ENCODE results near the gene STARD9.
A peak's percentile ranks its signal among the peaks of the same experiment; 100 is the strongest.
"Not testable (repeated sequence)": the region's sequence is repeated elsewhere in the genome, so short reads cannot be mapped to it uniquely, and the experiment has no call there.

Gene STARD9

GRCh38 chr15:42632105-42632675 is 56.8 kb downstream of the STARD9 start:
- DNase-seq = no peak

GRCh38 chr15:42640109-42640508 is 64.7 kb downstream of the STARD9 start:
- DNase-seq = no peak

DNA sequence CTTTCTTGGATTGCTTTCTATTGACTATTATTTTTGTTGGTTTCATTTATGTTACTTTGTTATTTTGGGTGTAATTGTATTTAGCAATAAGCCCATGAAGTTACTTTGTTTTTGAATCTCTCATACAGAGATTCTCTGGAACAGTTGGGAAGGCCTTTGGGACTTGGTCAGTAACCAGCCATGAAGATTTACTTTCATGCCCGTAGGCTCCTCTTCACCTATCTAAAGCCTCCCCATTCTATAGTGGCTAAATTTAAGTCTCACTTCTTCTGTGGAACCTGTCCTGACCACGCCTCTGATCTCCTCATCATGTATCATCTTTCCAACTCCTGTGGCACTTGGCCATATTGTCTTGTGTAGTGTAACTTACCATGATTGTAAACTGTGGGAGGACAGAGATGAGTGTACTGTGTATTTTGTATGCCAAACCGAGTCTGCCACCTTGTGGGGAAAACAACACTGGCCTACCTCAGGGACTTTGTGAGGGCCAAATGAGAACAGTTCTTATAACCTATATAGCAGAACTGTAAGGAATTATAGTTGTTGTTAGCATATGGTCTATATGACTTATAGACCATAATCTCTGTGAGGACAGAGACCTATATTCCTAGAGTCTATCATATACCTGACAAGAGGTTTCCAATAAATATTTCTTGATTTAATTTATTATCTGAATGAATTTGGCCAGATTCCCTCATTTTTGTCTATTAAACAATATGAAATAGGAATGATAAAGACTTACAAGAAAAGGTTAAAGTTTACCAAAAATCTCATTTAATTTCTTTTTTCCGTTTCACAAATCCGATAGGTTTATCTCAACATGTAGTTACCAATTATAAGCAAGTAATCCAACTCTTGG is 75.0 kb downstream of the STARD9 start:
- peak; percentile 26 for DNase-seq

GRCh38 chr15:42665827-42666226 is 90.4 kb downstream of the STARD9 start:
- no peak for DNase-seq

- DNase-seq = no peak
Measured at GRCh38 chr15:42667855-42668254, 92.4 kb downstream of the STARD9 start.

DNA sequence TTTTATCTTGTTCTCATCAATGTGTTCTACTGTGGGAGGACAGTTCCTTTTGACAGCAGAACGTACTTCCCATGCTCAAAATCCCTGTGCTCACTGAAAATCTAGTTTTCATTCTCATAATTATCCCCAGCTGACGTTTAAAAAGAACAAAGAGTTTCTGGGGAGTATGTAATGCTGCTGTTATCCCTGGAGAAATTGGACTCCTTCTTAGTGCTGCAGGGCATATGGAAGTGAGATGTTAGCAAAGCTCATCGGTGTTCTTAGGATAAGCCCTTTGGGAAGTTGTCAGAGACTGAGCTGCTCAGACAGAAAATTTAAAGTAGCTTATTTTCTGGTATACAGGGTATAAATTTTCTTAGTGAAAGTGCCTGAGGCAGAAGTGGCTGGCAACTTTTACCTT is 95.0 kb downstream of the STARD9 start:
- DNase-seq = no peak

DNA sequence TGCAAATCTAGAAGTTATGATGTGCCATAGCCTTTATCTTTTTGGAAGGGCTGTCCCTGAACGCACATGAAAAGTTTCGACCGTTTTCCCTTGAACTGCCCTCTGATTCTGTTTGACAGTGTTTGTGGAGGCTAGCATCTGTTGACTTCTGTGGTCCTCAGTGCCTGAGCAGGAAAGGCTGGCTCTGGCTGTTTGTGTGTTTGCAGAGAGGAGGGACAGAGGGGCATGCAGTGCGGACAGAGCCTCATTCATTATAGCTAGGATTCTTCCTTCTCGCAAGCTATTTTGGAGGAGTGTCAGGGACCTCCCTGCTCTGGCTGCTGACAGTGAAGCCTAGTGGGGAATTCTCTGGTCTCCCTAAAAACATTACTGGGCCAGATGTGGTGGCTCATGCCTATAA is 97.0 kb downstream of the STARD9 start:
- no peak for DNase-seq

DNA sequence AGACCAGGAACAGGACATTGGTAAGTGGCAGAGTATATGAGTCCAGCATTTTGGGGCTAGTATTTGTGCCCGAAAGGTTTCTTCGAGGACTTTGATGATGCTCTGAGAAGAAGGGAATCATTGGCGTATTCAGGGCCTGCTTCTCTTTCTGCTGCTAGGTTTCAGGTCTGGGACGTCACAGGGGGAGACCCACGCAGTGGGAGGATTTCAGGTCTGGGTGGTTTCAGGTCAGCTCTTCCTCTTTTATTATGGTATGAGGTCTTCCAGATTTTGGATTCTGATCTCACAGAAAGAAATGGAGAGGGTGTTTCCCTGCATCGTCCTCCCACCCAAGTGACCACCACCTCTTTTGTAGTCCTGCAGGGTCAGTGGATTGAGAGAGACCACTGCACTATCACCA is 99.1 kb downstream of the STARD9 start:
- DNase-seq = no peak

GRCh38 chr15:42675021-42675420 is 99.6 kb downstream of the STARD9 start:
- DNase-seq = no peak

- no peak for DNase-seq
Measured at GRCh38 chr15:42679285-42680141, 104.1 kb downstream of the STARD9 start.

DNA sequence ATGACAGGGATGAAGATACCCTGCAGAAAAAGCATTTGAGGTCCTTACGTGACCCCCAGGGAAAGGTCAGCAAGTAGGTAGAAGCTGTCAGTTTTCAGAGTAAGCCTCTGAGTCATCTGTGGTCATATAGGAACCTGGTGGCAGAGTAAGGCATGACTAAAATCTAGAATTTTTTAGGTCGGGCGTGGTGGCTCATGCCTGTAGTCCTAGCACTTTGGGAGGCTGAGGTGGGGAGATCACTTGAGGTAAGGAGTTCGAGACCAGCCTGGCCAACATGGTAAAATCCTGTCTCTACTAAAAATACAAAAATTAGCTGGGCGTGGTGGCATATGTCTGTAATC is 104.7 kb downstream of the STARD9 start:
- not testable (repeated sequence) for DNase-seq

- DNase-seq = no peak
Measured at GRCh38 chr15:42681119-42681518, 105.7 kb downstream of the STARD9 start.

DNA sequence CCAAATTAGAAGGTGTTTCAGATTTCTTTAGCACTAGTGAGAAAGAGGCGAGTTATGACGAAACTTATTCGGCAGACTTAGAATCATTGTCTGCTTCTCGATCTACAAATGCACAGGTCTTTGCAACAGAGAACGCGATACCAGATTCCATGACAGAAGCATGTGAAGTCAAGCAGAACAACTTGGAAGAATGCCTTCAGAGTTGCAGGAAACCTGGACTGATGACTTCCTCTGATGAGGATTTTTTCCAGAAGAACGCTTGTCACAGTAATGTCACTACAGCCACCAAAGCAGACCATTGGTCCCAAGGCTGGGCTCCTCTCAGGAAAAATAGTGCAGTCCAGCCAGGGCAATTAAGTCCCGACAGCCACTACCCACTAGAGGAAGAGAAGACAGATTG is 110.9 kb downstream of the STARD9 start:
- DNase-seq = no peak

- DNase-seq = no peak
Measured at GRCh38 chr15:42687740-42688139, 112.3 kb downstream of the STARD9 start.

GRCh38 chr15:42688301-42688700 is 112.9 kb downstream of the STARD9 start:
- no peak for DNase-seq

DNA sequence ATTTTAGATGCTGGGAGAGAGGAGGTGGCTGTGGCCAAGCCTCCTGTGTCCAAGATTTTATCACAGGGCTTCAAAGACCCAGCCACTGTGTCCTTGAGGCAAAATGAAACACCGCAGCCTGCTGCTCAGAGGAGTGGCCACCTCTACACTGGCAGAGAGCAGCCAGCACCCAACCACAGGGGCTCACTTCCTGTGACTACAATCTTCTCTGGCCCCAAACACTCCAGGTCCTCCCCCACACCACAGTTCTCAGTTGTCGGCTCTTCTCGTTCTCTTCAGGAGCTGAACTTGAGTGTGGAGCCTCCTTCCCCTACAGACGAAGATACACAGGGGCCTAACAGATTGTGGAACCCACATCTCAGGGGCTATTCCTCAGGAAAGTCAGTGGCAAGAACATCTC is 115.9 kb downstream of the STARD9 start:
- DNase-seq = no peak

- DNase-seq = no peak
Measured at GRCh38 chr15:42691770-42692169, 116.4 kb downstream of the STARD9 start.

DNA sequence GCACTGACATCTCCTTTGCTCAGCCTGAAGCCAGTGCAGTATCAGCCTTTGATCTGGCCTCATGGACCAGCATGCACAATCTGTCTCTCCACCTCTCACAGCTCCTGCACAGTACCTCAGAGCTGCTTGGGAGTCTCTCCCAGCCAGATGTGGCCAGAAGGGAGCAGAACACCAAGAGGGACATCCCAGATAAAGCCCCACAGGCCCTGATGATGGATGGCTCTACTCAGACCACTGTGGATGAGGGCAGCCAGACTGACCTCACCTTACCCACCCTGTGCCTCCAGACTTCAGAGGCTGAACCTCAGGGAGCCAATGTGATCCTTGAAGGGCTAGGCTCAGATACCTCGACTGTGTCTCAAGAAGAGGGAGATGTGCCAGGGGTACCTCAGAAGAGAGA is 117.1 kb downstream of the STARD9 start:
- no peak for DNase-seq

DNA sequence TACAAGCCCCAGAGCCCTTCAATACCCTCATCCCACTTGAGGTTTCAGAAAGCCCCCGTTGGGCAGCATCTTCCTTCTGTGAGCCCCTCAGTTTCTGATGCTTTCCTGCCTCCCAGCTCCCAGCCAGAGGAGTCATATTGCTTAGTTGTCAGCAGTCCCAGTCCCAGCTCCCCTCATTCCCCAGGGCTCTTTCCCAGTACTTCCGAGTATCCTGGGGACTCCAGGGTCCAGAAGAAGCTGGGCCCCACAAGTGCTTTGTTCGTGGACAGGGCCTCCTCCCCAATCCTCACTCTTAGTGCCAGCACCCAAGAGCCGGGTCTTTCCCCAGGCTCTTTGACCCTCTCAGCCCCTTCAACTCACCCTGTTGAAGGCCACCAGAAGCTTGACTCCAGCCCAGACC is 117.6 kb downstream of the STARD9 start:
- no peak for DNase-seq

- no peak for DNase-seq
Measured at GRCh38 chr15:42693496-42693895, 118.1 kb downstream of the STARD9 start.

GRCh38 chr15:42693942-42694341 is 118.5 kb downstream of the STARD9 start:
- DNase-seq = no peak

- DNase-seq = no peak
Measured at GRCh38 chr15:42694398-42694797, 119.0 kb downstream of the STARD9 start.

DNA sequence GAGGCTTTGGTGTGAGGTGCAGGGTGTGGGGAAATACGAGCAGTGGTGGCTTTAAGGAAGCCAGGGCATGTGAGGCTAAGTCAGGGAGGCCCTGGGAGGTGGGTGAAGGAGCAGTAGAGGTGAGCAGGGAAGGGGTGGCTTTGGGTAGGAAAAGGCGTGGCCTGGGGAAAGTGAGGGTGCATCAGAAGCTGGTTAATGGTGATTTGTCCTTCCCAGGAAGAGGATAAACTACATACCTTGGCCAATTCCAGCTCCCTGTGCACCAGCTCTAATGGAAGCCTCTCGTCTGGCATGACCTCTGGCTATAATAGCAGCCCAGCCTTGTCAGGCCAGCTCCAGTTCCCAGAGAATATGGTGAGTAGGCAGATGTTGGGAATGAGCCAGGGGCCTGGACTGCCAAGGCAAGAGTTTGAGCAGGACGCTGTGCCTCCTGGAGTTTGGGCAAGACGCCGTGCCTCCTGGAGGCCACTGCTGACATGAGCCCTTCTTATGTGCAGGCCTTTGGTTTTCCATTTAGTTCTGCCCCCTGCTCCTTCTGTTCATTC is 120.2 kb downstream of the STARD9 start:
- DNase-seq = no peak
